Neural progenitor cell (in vitro differentiated cells): ENCODE data around the gene GGNBP2. TPM values are rescaled to one million over a fixed set of nuclear protein-coding genes. Genes with fewer than 3 reads are reported as not detected.

Experiments used
- DNase-seq: peaks from one replicate; pipeline ENCODE4 v3.0.0-alpha.2; 2016; ENCODE audit warnings: low spot score
- H2AFZ ChIP-seq: fragments of 200-600 bp; sonication (generic); replicated peaks from 2 replicates; pipeline ENCODE4 v1.6.1; 2016; ENCODE audit warnings: antibody characterized with exemption
- H3F3A ChIP-seq: fragments of 200-600 bp; sonication (generic); 2 replicates; pipeline ENCODE4 v1.6.1; 2016; ENCODE audit warnings: antibody characterized with exemption, low read depth
- H3K27ac ChIP-seq: fragments of 200-600 bp; sonication (generic); 2 replicates; pipeline ENCODE4 v1.5.1; 2016; ENCODE audit warnings: mild to moderate bottlenecking
- H3K27me3 ChIP-seq: fragments of 200-600 bp; sonication (generic); 2 replicates; pipeline ENCODE4 v1.6.1; 2016; ENCODE audit warnings: mild to moderate bottlenecking, moderate library complexity
- H3K36me3 ChIP-seq: fragments of 200-600 bp; sonication (generic); 2 replicates; pipeline ENCODE4 v1.5.1; 2016
- H3K4me1 ChIP-seq: fragments of 200-600 bp; sonication (generic); 2 replicates; pipeline ENCODE4 v1.6.1; 2016; ENCODE audit warnings: mixed run types
- H3K4me2 ChIP-seq: fragments of 200-600 bp; sonication (generic); 2 replicates; pipeline ENCODE4 v1.6.1; 2016
- H3K4me3 ChIP-seq: fragments of 200-600 bp; sonication (generic); 2 replicates; pipeline ENCODE4 v1.5.1; 2016
- H3K79me2 ChIP-seq: fragments of 200-600 bp; sonication (generic); 2 replicates; pipeline ENCODE4 v1.6.1; 2016; ENCODE audit warnings: low read depth
- H3K9ac ChIP-seq: fragments of 200-600 bp; sonication (generic); 2 replicates; pipeline ENCODE4 v1.6.1; 2016
- H3K9me3 ChIP-seq: fragments of 200-600 bp; sonication (generic); 2 replicates; pipeline ENCODE4 v1.5.1; 2016; ENCODE audit warnings: low read depth
- H4K20me1 ChIP-seq: fragments of 200-600 bp; sonication (generic); 2 replicates; pipeline ENCODE4 v1.6.1; 2016; ENCODE audit warnings: low read depth
- H3K27ac Mint-ChIP-seq: 3 replicates; pipeline ENCODE4 v1.8.0; 2021; ENCODE audit warnings: mixed read lengths
- H3K27me3 Mint-ChIP-seq: 2 replicates; pipeline ENCODE4 v1.8.0; 2022; ENCODE audit warnings: low read depth, mild to moderate bottlenecking, inconsistent platforms, moderate library complexity, mixed read lengths; ENCODE audit not compliant: insufficient read depth
- H3K36me3 Mint-ChIP-seq: 3 replicates; pipeline ENCODE4 v1.8.0; 2021; ENCODE audit warnings: mixed read lengths
- H3K4me1 Mint-ChIP-seq: 3 replicates; pipeline ENCODE4 v1.8.0; 2021; ENCODE audit warnings: mixed read lengths
- H3K4me3 Mint-ChIP-seq: 3 replicates; pipeline ENCODE4 v1.8.0; 2021; ENCODE audit warnings: mild to moderate bottlenecking, moderate library complexity, mixed read lengths
- H3K9me3 Mint-ChIP-seq: 3 replicates; pipeline ENCODE4 v1.8.0; 2020; ENCODE audit warnings: mixed read lengths
- EZH2 ChIP-seq: fragments of 200-600 bp; sonication (generic); IDR thresholded peaks from 2 replicates; pipeline ENCODE4 v1.6.1; 2017; ENCODE audit warnings: antibody characterized with exemption, mild to moderate bottlenecking, moderate library complexity
- EZH2phosphoT487 ChIP-seq: fragments of 200-600 bp; sonication (generic); IDR thresholded peaks from 2 replicates; pipeline ENCODE4 v1.6.1; 2017; ENCODE audit warnings: antibody characterized with exemption
- total RNA-seq: library from RNA; depleted of rRNA; stranded (reverse); fragments of >200 nt; gene quantifications from 2 replicates; pipeline ENCODE4 v1.2.3, GENCODE V29; 2015; ENCODE audit warnings: low replicate concordance
- TF ChIP-seq, protein P1 (sequence below): fragments of 200-600 bp; sonication (generic); IDR thresholded peaks from 2 replicates; pipeline ENCODE4 v1.5.1; 2017; ENCODE audit warnings: antibody characterized with exemption, mild to moderate bottlenecking

GGNBP2 gene
- total RNA-seq, 1 donor from 2014 or later, result 79.5 TPM

DNA sequence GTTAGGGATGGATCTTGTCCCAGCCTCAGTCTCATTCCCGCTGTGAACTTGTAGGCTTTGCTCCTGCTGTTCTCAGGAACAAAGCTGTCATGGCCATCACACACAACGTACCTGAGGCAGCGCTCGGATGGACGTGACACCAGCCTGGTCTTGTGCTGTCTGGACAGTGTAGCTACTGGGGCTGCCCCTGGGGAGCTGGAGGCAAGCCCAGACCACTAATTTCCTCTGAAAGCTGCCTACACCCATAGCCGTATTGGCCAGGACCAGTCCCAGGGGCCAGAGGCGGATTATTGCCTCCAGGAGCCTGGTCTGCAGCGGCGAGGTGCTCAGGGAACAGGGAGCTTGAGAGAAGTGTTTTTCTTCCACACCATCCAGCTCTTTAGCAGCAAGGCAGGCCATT lies 46.6 kb upstream of the GGNBP2 start:
- no peaks in the 10 kb centered on the region for H3K27me3 Mint-ChIP-seq
- Histone ChIP-seq H2AFZ (no peak overlapping the region), H3K27ac (no peak overlapping the region), H3K27me3 (no peaks in the 10 kb centered on the region), H3K79me2 (no peaks in the 10 kb centered on the region), H3K36me3 (no peaks in the 10 kb centered on the region), H3K4me1 (peaks cover 13% of the 10 kb centered on the region), H3K4me3 (no peak overlapping the region), H3F3A (peaks cover 48% of the 10 kb centered on the region), H3K9ac (no peak overlapping the region), H4K20me1 (peaks cover 35% of the 10 kb centered on the region), H3K4me2 (no peak overlapping the region), H3K9me3 (no peaks in the 10 kb centered on the region)
- no peak for TF ChIP-seq EZH2
- TF ChIP-seq EZH2phosphoT487, result no peak
- TF ChIP-seq, protein P1, sequence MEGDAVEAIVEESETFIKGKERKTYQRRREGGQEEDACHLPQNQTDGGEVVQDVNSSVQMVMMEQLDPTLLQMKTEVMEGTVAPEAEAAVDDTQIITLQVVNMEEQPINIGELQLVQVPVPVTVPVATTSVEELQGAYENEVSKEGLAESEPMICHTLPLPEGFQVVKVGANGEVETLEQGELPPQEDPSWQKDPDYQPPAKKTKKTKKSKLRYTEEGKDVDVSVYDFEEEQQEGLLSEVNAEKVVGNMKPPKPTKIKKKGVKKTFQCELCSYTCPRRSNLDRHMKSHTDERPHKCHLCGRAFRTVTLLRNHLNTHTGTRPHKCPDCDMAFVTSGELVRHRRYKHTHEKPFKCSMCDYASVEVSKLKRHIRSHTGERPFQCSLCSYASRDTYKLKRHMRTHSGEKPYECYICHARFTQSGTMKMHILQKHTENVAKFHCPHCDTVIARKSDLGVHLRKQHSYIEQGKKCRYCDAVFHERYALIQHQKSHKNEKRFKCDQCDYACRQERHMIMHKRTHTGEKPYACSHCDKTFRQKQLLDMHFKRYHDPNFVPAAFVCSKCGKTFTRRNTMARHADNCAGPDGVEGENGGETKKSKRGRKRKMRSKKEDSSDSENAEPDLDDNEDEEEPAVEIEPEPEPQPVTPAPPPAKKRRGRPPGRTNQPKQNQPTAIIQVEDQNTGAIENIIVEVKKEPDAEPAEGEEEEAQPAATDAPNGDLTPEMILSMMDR, result no peak
- no peak overlapping the region for H3K27ac Mint-ChIP-seq
- H3K36me3 Mint-ChIP-seq, result peaks cover 18% of the 10 kb centered on the region
- no peak overlapping the region for H3K4me3 Mint-ChIP-seq
- H3K9me3 Mint-ChIP-seq, result no peaks in the 10 kb centered on the region
- DNase-seq, result no peak
- H3K4me1 Mint-ChIP-seq, result peaks cover 40% of the 10 kb centered on the region

DNA sequence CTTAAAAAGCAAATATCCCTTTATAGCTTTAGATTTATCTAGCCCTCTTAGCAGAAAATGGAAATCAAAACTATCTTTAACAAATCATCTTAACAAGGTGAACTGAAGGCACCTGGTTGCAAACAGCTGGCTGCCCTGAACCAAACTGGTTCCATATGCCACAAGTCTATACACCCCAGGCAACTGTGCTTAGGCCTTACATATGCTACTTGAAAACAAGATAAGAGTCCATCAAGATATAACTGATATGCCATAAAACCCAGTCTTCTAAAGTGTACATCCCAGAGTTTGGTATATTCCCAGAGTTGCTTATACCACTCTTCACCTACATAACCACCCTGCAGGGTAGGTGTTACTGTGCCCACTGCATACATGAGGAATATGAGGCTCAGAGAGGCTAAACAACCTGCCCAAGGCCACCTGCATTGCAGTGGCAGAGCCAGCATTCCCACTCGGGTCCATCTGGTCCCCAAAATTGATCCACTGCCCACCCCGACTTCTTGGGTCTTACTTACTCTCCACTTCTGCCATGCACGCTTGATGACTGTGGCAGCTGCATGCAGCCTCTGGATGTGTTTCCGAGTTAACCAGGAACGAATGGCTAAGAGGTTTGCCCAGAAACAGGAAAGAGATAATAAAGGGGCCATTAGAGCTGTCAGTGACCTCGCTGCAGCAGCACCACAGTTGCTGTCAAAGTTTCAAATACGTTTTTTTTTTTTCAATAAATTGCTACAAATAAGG lies 46.0 kb upstream of the GGNBP2 start:
- Mint-ChIP-seq H3K4me1 (peaks cover 39% of the 10 kb centered on the region), H3K4me3 (no peak overlapping the region), H3K9me3 (no peaks in the 10 kb centered on the region), H3K27me3 (no peaks in the 10 kb centered on the region), H3K36me3 (peaks cover 24% of the 10 kb centered on the region), H3K27ac (peak overlapping the region; percentile 16)
- no peak for DNase-seq
- H3F3A ChIP-seq, result peaks cover 43% of the 10 kb centered on the region
- H3K79me2 ChIP-seq, result no peaks in the 10 kb centered on the region
- no peak overlapping the region for H3K9ac ChIP-seq
- peaks cover 30% of the 10 kb centered on the region for H4K20me1 ChIP-seq
- peaks cover 13% of the 10 kb centered on the region for H3K4me1 ChIP-seq
- no peaks in the 10 kb centered on the region for H3K36me3 ChIP-seq
- H2AFZ ChIP-seq, result no peak overlapping the region
- TF ChIP-seq, protein P1, result no peak
- no peak for TF ChIP-seq EZH2phosphoT487
- TF ChIP-seq EZH2, result no peak
- no peak overlapping the region for H3K27ac ChIP-seq
- no peaks in the 10 kb centered on the region for H3K27me3 ChIP-seq
- no peaks in the 10 kb centered on the region for H3K9me3 ChIP-seq
- H3K4me2 ChIP-seq, result no peak overlapping the region
- no peak overlapping the region for H3K4me3 ChIP-seq

DNA sequence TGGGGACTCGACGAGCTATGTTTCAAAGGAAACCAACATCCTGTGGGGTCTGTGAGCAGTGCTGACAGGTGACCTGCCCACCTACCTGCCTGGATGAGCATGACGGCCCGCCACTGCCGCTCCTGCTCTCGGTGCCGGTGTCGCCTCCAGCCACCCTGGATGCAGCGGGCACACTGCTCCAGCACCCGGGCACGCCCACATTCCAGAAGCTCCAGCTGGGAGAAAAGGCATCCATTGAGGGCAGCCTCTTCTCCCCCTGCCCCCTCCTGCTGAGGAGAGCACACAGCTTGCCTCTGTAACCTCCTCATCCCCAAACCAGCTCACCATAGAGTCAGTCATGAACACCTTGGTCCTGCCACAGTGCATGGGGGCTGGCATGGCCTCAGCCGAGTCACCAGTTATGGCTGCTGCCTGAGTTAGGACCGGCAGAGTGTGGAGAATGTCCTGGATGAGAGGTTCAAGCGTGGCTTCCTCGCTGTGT lies 43.9 kb upstream of the GGNBP2 start:
- no peak overlapping the region for H3K4me2 ChIP-seq
- no peaks in the 10 kb centered on the region for H3K9me3 ChIP-seq
- no peaks in the 10 kb centered on the region for H3K79me2 ChIP-seq
- no peak overlapping the region for H3K4me3 ChIP-seq
- peaks cover 2% of the 10 kb centered on the region for H3K4me1 ChIP-seq
- peaks cover 21% of the 10 kb centered on the region for H3K36me3 Mint-ChIP-seq
- no peak overlapping the region for H3K27ac ChIP-seq
- H3K36me3 ChIP-seq, result no peaks in the 10 kb centered on the region
- TF ChIP-seq EZH2phosphoT487 (no peak), EZH2 (no peak)
- TF ChIP-seq, protein P1, result no peak
- no peak overlapping the region for H2AFZ ChIP-seq
- DNase-seq, result no peak
- no peak overlapping the region for H3K9ac ChIP-seq
- H3K4me1 Mint-ChIP-seq, result peaks cover 19% of the 10 kb centered on the region
- H3K27me3 Mint-ChIP-seq, result peaks cover 4% of the 10 kb centered on the region
- H3K9me3 Mint-ChIP-seq, result no peaks in the 10 kb centered on the region
- no peak overlapping the region for H3K4me3 Mint-ChIP-seq
- H4K20me1 ChIP-seq, result peaks cover 10% of the 10 kb centered on the region
- peaks cover 23% of the 10 kb centered on the region for H3F3A ChIP-seq
- H3K27me3 ChIP-seq, result no peaks in the 10 kb centered on the region
- no peak overlapping the region for H3K27ac Mint-ChIP-seq
